ENCODE measurements around the gene SERPINE1.

SERPINE1 gene

DNA sequence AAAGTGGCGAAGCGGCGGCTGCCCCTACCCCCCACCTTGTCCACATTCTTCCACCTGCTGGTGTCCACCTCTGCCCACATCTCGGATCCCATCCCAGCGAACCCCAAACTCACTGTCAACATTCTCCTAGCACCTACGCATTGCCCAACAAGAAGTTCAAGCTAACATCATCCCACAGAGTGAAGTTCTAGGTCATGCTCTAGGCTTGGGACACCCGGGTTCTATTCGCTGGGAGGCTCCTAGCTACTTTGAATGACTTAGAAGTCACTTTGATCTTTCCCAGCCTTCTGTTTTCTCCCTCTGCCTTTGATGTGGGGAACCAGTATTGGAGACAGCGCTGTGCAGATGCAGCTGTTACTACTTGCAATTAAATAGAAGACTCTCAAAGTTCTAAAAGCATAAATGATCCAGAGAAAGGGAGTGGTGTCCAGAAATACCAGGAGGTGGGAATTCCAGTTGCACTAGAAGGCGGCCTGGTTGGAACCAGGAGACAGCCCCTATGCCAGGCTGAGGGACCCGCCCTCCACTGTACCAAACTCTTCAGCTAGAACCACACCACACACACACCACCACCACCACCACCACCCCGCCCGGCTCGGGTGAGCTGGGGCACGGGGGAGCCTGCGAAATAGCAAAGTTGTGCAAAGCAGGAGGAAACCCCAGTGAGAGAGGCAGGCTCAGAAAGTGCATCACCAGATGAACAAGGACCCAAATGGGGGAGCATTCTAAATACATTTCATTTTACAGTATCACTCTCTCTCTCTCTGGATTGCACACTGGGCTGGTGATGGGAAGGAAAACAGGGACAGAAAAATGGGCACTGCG is 43.9 kb downstream of the SERPINE1 start:
- DNase-seq (ENCODE audit: low read depth), result no peak

DNA sequence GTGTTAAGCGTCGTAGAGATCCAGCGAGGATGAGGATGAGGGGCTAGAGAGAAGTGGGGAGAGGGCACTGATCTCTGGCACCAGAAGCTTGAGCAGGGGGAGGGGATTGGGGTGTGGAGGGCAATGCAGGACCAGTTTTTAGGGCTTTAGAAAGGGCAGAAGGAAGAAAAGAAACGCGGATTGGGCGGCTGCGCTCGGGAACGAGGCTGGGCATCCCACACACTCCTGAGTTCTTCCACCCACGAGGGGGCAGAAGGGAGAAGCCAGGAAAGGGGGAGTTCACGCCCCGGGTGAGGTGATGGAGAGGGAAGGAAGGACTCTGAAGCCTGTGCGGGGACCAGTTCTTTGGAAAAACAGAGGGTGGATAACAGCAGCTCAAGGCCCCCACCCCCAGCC is 44.5 kb downstream of the SERPINE1 start:
- no peak for DNase-seq (ENCODE audit: low read depth)

DNA sequence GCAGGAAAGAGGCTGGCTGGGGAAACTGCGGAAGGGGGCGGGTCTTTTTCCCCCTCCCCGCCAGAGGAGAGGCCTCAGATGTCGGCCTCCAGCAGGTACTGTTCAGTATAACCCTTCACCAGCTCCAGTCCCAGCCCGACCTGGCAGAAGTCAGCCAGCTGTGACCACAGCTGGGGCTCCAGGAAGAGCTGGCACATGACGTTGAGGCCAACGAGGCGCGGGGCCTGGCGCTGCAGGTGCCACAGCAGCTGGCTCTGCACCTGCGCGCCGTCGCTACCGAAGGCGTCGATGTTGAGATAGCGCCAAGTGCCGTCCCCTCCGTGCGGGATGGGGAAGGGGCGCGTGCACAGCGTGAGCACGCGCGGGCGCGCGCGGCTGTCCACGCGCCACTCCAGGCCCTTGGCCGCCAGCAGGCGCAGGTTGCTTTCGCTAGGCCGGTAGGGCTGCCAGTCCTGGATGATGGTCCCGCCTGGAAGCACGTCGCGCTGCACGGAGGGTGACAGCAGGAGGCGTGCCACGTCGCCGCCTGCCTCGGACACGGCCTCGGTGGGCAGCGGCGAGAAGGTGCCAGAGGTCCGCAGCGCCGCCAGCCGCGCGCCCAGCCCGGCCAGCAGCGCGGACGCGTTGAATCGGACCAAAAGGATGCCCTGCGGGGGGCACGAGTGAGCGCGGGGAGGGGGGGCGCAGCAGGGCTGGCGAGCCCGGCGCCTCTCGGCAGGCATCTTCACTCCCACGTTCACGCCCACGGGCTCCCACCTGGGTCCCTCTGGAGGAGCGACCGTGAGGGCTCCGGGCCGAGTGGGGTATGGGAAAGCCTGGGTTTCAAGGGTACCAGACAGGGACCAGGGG is 45.3 kb downstream of the SERPINE1 start:
- DNase-seq (ENCODE audit: low read depth), result no peak

- peak; percentile 42 for DNase-seq (ENCODE audit: low read depth)
Measured at GRCh38 chr7:101172854-101173751, 46.2 kb downstream of the SERPINE1 start.

GRCh38 chr7:101173752-101174244 is 46.9 kb downstream of the SERPINE1 start:
- no peak for DNase-seq (ENCODE audit: low read depth)

DNA sequence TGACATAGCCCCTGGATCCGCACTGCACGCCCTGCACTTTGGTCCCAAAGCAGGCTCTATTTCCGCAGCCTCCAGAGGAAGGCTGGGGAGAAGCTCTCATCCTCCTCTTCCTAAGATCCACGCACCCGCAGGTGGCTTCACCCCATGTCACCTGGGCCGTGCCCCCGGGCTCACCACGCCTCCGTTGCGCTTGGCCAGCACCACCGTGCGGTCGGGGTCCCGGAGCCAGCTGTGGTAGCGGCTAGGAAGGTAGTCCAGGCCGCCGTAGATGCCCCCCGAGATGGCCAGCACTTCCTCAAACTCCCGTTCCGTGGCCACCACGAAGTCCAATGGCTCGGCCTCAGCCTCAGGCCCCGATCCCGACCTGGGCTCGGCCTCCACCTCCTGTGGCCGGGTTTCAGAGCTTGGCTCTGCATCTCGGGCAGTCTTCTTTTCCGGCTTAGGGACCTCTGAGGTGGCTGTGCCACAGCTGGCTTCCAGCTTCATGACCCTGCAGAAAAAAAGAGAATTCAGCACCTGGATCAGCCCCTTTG is 47.5 kb downstream of the SERPINE1 start:
- no peak for DNase-seq (ENCODE audit: low read depth)

DNA sequence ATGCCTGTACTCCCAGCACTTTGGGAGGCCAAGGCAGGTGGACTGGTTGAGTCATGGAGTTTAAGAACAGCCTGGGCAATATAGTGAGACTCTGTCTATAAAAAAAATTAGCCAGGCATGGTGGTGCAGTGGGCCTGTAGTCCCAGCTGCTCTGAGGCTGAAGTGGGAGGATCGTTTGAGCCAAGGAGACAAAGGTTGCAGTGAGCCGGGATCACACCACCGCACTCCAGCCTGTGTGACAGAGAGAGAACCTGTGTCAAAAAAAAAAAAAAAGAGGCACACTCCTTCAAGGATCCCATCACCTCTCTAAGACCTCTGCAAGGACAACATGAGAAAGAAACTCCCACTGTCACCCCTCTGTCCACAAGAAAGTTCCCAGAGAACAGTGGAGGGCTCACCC is 48.8 kb downstream of the SERPINE1 start:
- DNase-seq (ENCODE audit: low read depth), result no peak

DNA sequence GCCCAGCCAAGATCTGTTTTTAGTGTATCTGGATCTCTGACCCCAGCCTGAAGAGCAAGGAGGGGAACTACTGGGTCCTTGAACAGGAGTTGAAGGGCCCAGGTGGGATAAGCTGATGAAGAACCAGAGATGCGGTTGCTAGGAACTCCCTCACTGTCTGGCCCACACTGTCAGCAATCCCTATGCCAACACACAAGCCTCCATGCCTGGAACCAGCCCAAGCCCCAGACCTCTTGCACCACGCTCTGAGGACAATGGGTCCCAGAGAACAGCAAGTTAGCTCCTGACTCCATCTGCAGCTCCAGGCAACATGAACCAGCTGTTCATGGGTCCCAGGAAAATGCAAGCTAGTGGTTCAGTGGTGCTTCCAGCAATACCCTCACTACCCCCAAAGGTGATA is 50.7 kb downstream of the SERPINE1 start:
- DNase-seq (ENCODE audit: low read depth), result no peak

- DNase-seq (ENCODE audit: low read depth), result no peak
Measured at GRCh38 chr7:101179117-101179516, 52.2 kb downstream of the SERPINE1 start.

DNA sequence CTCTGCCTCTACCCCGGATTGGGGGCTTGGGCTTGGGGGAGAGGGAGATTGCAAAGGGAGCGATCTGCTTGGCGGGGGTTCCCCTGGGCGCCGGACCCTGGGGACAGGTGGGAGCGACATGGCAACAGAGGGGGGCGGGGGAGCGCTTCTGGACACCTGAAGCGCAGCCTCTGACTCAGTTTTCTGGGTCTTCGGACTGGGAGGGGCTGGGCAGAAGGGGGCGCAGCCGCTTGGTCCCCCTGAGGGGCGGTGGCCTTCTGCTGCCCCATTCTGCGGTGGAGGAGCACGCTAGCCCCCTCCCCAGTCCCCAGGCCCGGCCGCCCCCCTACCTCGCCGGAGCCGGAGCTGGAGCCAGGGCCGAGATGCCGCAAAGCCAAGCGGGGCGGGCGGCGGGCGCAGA is 52.8 kb downstream of the SERPINE1 start:
- DNase-seq (ENCODE audit: low read depth), result no peak

DNA sequence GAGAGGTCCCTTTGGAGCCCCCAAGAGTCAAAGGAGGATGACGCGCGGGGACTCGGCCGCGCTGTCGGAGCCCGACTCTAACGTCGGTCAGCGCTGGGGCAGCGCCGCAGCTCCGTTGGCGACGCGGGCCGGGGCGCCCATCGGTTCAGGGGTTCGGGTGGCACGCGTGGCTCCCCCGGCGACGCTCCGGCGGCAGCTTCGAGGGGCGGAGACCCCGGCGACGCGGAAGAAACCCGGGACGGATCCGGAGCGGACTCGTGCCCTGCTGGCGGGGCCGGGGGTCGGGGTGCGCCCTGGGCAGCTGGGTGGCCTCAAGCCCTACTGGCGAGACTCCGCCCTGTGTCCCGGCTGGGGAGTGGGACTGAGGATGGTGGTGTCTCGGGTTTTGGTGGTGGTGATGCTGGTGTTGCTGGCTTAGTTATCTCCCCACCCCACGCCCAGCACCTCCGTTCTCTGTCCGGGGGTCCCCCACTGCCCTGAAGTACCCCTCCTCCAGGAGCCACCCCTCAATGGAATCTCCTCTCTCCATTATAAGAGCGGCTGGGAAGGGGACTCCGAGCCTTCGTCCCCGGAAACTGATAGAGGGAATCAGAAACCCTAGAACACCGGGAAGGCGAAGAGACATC is 53.3 kb downstream of the SERPINE1 start, which contains the start of gene NAT16:
NAT16 (minus strand) TSS at position 164 of the 626 bp plus-strand sequence. CDS start 5,486 bp downstream, outside the sequence.
- DNase-seq (ENCODE audit: low read depth), result no peak

DNA sequence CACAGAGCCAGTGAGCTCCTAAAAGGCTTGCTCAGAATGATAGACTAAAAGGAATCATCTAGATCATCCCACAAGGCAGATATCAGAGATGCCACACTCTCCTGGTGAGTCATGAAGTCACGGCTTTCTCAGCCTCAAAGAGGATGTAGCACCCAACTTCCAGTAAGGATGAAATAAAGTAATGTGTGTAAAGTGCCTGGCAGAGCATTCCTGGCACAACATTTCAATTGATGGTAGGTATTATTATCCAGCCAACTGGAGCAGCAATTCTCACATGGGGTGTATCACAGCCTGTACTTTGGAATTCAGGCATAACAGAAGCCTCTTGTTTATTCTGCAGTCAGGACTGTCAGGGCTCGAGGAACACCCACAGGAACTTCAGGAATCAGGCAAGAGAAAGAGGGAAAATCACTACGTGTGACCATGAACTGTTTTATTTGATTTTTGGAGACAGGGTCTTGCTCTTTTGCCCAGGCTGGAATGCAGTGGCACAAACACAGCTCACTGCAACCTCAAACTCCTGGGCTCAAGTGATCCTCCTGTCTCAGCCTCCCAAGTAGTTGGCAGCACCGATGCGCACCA is 58.4 kb downstream of the SERPINE1 start:
- DNase-seq (ENCODE audit: low read depth), result no peak

DNA sequence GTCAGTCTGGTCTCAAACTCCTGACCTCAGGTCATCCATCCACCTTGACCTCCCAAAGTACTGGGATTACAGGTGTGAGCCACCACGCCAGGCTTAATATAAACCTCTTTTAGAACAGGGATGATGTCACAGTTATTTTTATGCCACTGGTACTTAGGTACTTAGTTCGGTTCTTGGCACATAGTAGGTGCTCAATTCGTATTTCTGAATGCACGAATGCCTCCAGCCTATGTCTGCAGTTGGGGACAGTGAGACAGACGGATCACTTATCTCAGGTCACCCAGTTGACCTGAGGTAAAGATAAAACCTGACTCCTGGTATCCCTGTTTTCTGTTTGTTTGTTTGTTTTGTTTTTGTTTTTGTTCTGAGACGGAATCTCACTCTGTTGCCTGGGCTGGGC is 59.3 kb downstream of the SERPINE1 start:
- no peak for DNase-seq (ENCODE audit: low read depth)

DNA sequence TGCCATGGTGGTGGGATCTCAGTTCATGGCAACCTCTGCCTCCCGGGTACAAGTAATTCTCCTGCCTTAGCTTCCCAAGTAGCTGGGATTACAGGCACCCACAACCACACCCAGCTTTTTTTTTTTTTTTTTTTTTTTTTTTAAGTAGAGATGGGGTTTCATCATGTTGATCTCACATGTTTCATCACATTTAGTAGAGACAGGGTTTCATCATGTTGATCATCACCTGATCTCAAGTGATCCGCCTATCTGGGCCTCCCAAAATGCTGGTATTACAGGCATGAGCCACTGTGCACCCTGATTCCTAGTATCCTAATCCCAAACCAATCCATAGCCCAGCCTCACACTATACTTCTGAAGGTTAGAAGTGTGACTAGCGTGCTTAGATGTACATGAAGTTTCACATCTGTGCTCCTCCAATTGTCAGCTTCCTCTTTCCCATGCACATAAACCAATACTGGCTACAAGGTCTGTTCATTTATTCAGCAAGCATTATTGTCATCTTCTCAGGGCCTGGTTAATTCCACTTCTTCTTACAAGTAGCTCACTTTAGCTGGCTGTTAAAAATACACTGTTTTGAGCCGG is 60.0 kb downstream of the SERPINE1 start:
- no peak for DNase-seq (ENCODE audit: low read depth)

All from GM04504 (cell line).